Neural cell (in vitro differentiated cells): ENCODE measurements around the gene SLC2A6. TPM values are rescaled to one million over a fixed set of nuclear protein-coding genes. Genes with fewer than 3 reads are reported as not detected.

ENCODE experiments used
- H2AFZ ChIP-seq: fragments of 200-600, 300-800 bp; sonication (generic), shearing (Covaris generic); 2 replicates; pipeline ENCODE4 v1.6.0; 2014; ENCODE audit warnings: low read depth, mild to moderate bottlenecking, antibody characterized with exemption, low read length, moderate library complexity
- H3F3A ChIP-seq: fragments of 200-600 bp; shearing (Covaris generic); 2 replicates; pipeline ENCODE4 v1.6.1; 2016; ENCODE audit warnings: mild to moderate bottlenecking, moderate library complexity, mixed read lengths, antibody characterized with exemption, low read length; ENCODE audit not compliant: insufficient read depth, poor library complexity, severe bottlenecking
- H3K27ac ChIP-seq: fragments of 200-600, 300-800 bp; sonication (generic), shearing (Covaris generic); 2 replicates; pipeline ENCODE4 v1.5.1; 2014; ENCODE audit warnings: mild to moderate bottlenecking, low read length, moderate library complexity
- H3K27me3 ChIP-seq: fragments of 300-800, 200-600 bp; sonication (generic), shearing (Covaris generic); 2 replicates; pipeline ENCODE4 v1.6.0; 2014; ENCODE audit warnings: mild to moderate bottlenecking, low read depth, low read length, moderate library complexity; ENCODE audit not compliant: insufficient read depth
- H3K36me3 ChIP-seq: fragments of 300-800, 200-600 bp; sonication (generic), shearing (Covaris generic); 2 replicates; pipeline ENCODE4 v1.5.1; 2014; ENCODE audit warnings: mild to moderate bottlenecking, antibody characterized with exemption, low read length, moderate library complexity; ENCODE audit not compliant: insufficient read depth
- H3K4me2 ChIP-seq: fragments of 300-800, 200-600 bp; sonication (generic), shearing (Covaris generic); 2 replicates; pipeline ENCODE4 v1.6.0; 2014; ENCODE audit warnings: mild to moderate bottlenecking, low read length
- H3K4me3 ChIP-seq: fragments of 300-800, 200-600 bp; sonication (generic), shearing (Covaris generic); 2 replicates; pipeline ENCODE4 v1.5.1; 2014; ENCODE audit warnings: mild to moderate bottlenecking, low read length, moderate library complexity
- H3K79me2 ChIP-seq: fragments of 200-600 bp; shearing (Covaris generic); replicated peaks from 2 replicates; pipeline ENCODE4 v1.6.0; 2014; ENCODE audit warnings: mild to moderate bottlenecking, low read length, moderate library complexity; ENCODE audit not compliant: insufficient read depth
- H3K9ac ChIP-seq: fragments of 300-800, 200-600 bp; sonication (generic), shearing (Covaris generic); 2 replicates; pipeline ENCODE4 v1.6.1; 2016; ENCODE audit warnings: mild to moderate bottlenecking, low read length, mixed read lengths
- H3K9me2 ChIP-seq: fragments of 200-600 bp; shearing (Covaris generic); 2 replicates; pipeline ENCODE4 v1.6.1; 2016; ENCODE audit warnings: mild to moderate bottlenecking, low read length, mixed read lengths; ENCODE audit not compliant: insufficient read depth
- H3K9me3 ChIP-seq: fragments of 200-600, 300-800 bp; sonication (generic), shearing (Covaris generic); 2 replicates; pipeline ENCODE4 v1.6.1; 2016; ENCODE audit warnings: mild to moderate bottlenecking, mixed run types, low read length, moderate library complexity, mixed read lengths
- H4K20me1 ChIP-seq: fragments of 200-600 bp; shearing (Covaris generic); 2 replicates; pipeline ENCODE4 v1.6.1; 2016; ENCODE audit warnings: mild to moderate bottlenecking, mixed run types; ENCODE audit not compliant: insufficient read depth
- EP300 ChIP-seq: fragments of 450-650 bp; conservative IDR thresholded peaks from 2 replicates; pipeline ENCODE4 v1.6.1; 2014; ENCODE audit warnings: antibody characterized with exemption, mild to moderate bottlenecking, moderate library complexity; ENCODE audit not compliant: poor library complexity, severe bottlenecking
- EZH2 ChIP-seq: fragments of 200-600, 300-800 bp; shearing (Covaris generic), sonication (generic); IDR thresholded peaks from 2 replicates; pipeline ENCODE4 v1.6.1; 2014; ENCODE audit warnings: antibody characterized with exemption, low read length, borderline replicate concordance, mild to moderate bottlenecking; ENCODE audit not compliant: insufficient read depth, poor library complexity, severe bottlenecking
- MXI1 ChIP-seq: fragments of 450-650 bp; conservative IDR thresholded peaks from 2 replicates; pipeline ENCODE4 v1.6.1; 2014; ENCODE audit warnings: antibody characterized with exemption, mild to moderate bottlenecking; ENCODE audit not compliant: poor library complexity, severe bottlenecking
- POLR2AphosphoS5 ChIP-seq: IDR thresholded peaks from 2 replicates; pipeline ENCODE4 v1.6.1; 2012
- RAD21 ChIP-seq: fragments of 450-650 bp; conservative IDR thresholded peaks from 2 replicates; pipeline ENCODE4 v1.6.1; 2014; ENCODE audit warnings: antibody characterized with exemption, mild to moderate bottlenecking, moderate library complexity
- SMC3 ChIP-seq: fragments of 450-650 bp; conservative IDR thresholded peaks from 2 replicates; pipeline ENCODE4 v1.6.1; 2014; ENCODE audit warnings: antibody characterized with exemption, mild to moderate bottlenecking, moderate library complexity; ENCODE audit not compliant: poor library complexity
- TAF1 ChIP-seq: IDR thresholded peaks from 2 replicates; pipeline ENCODE4 v1.6.1; 2012; ENCODE audit warnings: low read depth
- polyA plus RNA-seq: library from polyadenylated mRNA; depleted of rRNA; stranded (reverse); fragments of >200 nt; gene quantifications from 2 replicates; pipeline ENCODE4 v1.2.3, GENCODE V29; 2014
- TF ChIP-seq, protein P1 (sequence below): IDR thresholded peaks from 2 replicates; pipeline ENCODE4 v1.6.1; 2012; ENCODE audit warnings: borderline replicate concordance
- TF ChIP-seq, protein P2 (sequence below): fragments of 450-650 bp; IDR thresholded peaks from 2 replicates; pipeline ENCODE4 v1.5.1; 2014; ENCODE audit warnings: antibody characterized with exemption, mild to moderate bottlenecking, moderate library complexity; ENCODE audit not compliant: poor library complexity, severe bottlenecking

SLC2A6 gene
- polyA plus RNA-seq, 1 donor from 2014 or later = 11.5 TPM

DNA sequence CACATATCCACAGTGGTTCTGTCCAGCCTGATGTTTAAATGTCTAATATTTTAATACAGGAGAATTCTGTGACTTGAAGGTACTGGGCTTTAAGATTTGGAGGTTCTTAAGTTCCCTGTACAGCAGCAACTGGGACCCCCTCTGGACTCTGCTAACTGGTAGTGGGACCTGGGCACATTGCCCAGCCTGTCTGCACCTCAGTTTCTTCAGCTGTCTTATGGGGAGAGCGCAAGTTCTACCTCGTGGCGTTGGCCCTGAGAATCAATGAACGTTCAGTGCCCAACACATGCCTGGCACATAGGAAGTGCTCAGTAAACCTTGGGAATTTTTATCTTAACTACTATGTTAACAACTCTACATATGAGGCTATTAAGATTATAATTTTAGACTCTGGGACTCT lies 1.4 kb downstream of the SLC2A6 start:
- Histone ChIP-seq H3K27me3 (no peaks in the 10 kb centered on the region), H2AFZ (no peak overlapping the region), H3K36me3 (no peaks in the 10 kb centered on the region), H3K9ac (no peak overlapping the region), H3K9me2 (no peaks in the 10 kb centered on the region), H3K4me3 (peak overlapping the region; percentile 87), H3K27ac (no peak overlapping the region), H3K79me2 (no peaks in the 10 kb centered on the region), H3K4me2 (no peak overlapping the region), H4K20me1 (no peaks in the 10 kb centered on the region), H3F3A (no peaks in the 10 kb centered on the region), H3K9me3 (no peaks in the 10 kb centered on the region)
- TF ChIP-seq EP300 (no peak), MXI1 (no peak), EZH2 (no peak), RAD21 (no peak), TAF1 (no peak), SMC3 (no peak)
- TF ChIP-seq, protein P1, sequence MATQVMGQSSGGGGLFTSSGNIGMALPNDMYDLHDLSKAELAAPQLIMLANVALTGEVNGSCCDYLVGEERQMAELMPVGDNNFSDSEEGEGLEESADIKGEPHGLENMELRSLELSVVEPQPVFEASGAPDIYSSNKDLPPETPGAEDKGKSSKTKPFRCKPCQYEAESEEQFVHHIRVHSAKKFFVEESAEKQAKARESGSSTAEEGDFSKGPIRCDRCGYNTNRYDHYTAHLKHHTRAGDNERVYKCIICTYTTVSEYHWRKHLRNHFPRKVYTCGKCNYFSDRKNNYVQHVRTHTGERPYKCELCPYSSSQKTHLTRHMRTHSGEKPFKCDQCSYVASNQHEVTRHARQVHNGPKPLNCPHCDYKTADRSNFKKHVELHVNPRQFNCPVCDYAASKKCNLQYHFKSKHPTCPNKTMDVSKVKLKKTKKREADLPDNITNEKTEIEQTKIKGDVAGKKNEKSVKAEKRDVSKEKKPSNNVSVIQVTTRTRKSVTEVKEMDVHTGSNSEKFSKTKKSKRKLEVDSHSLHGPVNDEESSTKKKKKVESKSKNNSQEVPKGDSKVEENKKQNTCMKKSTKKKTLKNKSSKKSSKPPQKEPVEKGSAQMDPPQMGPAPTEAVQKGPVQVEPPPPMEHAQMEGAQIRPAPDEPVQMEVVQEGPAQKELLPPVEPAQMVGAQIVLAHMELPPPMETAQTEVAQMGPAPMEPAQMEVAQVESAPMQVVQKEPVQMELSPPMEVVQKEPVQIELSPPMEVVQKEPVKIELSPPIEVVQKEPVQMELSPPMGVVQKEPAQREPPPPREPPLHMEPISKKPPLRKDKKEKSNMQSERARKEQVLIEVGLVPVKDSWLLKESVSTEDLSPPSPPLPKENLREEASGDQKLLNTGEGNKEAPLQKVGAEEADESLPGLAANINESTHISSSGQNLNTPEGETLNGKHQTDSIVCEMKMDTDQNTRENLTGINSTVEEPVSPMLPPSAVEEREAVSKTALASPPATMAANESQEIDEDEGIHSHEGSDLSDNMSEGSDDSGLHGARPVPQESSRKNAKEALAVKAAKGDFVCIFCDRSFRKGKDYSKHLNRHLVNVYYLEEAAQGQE = no peak
- TF ChIP-seq, protein P2, sequence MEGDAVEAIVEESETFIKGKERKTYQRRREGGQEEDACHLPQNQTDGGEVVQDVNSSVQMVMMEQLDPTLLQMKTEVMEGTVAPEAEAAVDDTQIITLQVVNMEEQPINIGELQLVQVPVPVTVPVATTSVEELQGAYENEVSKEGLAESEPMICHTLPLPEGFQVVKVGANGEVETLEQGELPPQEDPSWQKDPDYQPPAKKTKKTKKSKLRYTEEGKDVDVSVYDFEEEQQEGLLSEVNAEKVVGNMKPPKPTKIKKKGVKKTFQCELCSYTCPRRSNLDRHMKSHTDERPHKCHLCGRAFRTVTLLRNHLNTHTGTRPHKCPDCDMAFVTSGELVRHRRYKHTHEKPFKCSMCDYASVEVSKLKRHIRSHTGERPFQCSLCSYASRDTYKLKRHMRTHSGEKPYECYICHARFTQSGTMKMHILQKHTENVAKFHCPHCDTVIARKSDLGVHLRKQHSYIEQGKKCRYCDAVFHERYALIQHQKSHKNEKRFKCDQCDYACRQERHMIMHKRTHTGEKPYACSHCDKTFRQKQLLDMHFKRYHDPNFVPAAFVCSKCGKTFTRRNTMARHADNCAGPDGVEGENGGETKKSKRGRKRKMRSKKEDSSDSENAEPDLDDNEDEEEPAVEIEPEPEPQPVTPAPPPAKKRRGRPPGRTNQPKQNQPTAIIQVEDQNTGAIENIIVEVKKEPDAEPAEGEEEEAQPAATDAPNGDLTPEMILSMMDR = no peak

DNA sequence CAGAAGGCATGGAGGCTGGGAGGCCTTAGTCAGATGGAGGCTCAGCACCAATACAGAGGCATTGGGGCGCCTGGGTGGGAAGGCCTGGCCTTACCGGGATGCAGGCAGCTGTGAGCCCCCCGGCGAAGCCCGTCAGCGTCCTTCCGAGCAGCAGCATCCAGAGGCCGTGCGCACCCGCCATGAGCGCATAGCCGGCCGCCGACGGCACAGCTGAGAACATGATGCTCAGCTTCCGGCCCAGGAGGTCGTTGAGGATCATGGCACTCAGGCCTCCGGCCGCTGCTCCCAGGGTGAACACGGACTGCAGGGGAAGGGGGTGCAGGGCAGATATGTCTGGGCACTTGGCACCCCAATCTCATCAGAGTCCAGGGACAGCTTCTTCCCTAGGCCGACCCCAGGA lies 2.0 kb downstream of the SLC2A6 start:
- Histone ChIP-seq H3K9me3 (no peaks in the 10 kb centered on the region), H2AFZ (no peak overlapping the region), H3K9ac (no peak overlapping the region), H3F3A (no peaks in the 10 kb centered on the region), H3K4me2 (no peak overlapping the region), H3K79me2 (no peaks in the 10 kb centered on the region), H3K4me3 (no peak overlapping the region), H4K20me1 (no peaks in the 10 kb centered on the region), H3K9me2 (no peaks in the 10 kb centered on the region), H3K36me3 (no peaks in the 10 kb centered on the region), H3K27me3 (no peaks in the 10 kb centered on the region), H3K27ac (no peak overlapping the region)
- TF ChIP-seq POLR2AphosphoS5 (no peak), RAD21 (no peak), EP300 (no peak), MXI1 (no peak), TAF1 (no peak), EZH2 (no peak), SMC3 (no peak)
- TF ChIP-seq, protein P1 = no peak
- TF ChIP-seq, protein P2 = no peak
